Subcutaneous preadipocyte (primary cell): ENCODE data around the gene OR2A1. TPM values are rescaled to one million over a fixed set of nuclear protein-coding genes. Genes with fewer than 3 reads are reported as not detected.

Source experiments
- total RNA-seq: library from RNA; depleted of rRNA; stranded (reverse); fragments of >200 nt; gene quantifications from 2 replicates; pipeline ENCODE4 v1.2.3, GENCODE V29; 2012

OR2A1 gene, protein sequence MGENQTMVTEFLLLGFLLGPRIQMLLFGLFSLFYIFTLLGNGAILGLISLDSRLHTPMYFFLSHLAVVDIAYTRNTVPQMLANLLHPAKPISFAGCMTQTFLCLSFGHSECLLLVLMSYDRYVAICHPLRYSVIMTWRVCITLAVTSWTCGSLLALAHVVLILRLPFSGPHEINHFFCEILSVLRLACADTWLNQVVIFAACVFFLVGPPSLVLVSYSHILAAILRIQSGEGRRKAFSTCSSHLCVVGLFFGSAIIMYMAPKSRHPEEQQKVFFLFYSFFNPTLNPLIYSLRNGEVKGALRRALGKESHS
- under 0.01 and 0.37 TPM in 2 replicates for total RNA-seq

GRCh38 chr7:144311872-144312469 lies at the start of gene OR2A1:
Gene OR2A1, plus strand, starts transcription at chr7:144312419. Its CDS starts 5,706 bp downstream, at chr7:144318125.

GRCh38 chr7:144264692-144265091 lies 47.5 kb upstream of the OR2A1 start, which contains the start of gene OR2A7:
Gene OR2A7, minus strand, starts transcription at chr7:144264792. Its CDS starts 5,164 bp downstream, at chr7:144259628.

GRCh38 chr7:144269188-144269587 lies 43.0 kb upstream of the OR2A1 start, which contains the start of gene CTAGE8:
Gene CTAGE8, minus strand, starts transcription at chr7:144269288. Its CDS starts 38 bp downstream, at chr7:144269250.

GRCh38 chr7:144355176-144355822 lies 43.1 kb downstream of the OR2A1 start, which contains the start of gene ARHGEF5:
Gene ARHGEF5, plus strand, starts transcription at chr7:144355402. Its CDS starts 7,268 bp downstream, at chr7:144362670.

Other genes with a start within 250 kb of the OR2A1 start
- not detected in 2 replicates for gene OR2A25, start 242.6 kb upstream of the OR2A1 start, total RNA-seq
- gene OR2A12, start 226.1 kb upstream of the OR2A1 start, total RNA-seq = not detected in 2 replicates
- gene OR2A2, start 202.8 kb upstream of the OR2A1 start, total RNA-seq = not detected in 2 replicates
- not detected in 2 replicates for gene OR2A14, start 189.2 kb upstream of the OR2A1 start, total RNA-seq
- under 0.01 TPM in 1 of 2 replicates, not detected in the other for gene CTAGE4, start 129.0 kb upstream of the OR2A1 start, total RNA-seq
- gene ARHGEF35, start 116.6 kb upstream of the OR2A1 start, total RNA-seq = 0.20 and 0.73 TPM in 2 replicates
- gene OR2A42, start 72.8 kb upstream of the OR2A1 start, total RNA-seq = 0.37 TPM in 1 of 2 replicates, not detected in the other
- 0.20 and 1.1 TPM in 2 replicates for gene OR2A7, start 47.6 kb upstream of the OR2A1 start, total RNA-seq
- 0.59 and 1.1 TPM in 2 replicates for gene CTAGE8, start 43.1 kb upstream of the OR2A1 start, total RNA-seq
- gene ARHGEF5, start 43.0 kb downstream of the OR2A1 start, total RNA-seq = 1.8 and 2.0 TPM in 2 replicates
- gene NOBOX, start 91.3 kb downstream of the OR2A1 start, total RNA-seq = not detected in 2 replicates